Kidney glomerular epithelial cell (primary cell): ENCODE results near the gene PRR12.

Experiments used
- DNase-seq: peaks from one replicate; lab custom pipeline; 2025; lab: John Stamatoyannopoulos, UW

Gene PRR12

DNA sequence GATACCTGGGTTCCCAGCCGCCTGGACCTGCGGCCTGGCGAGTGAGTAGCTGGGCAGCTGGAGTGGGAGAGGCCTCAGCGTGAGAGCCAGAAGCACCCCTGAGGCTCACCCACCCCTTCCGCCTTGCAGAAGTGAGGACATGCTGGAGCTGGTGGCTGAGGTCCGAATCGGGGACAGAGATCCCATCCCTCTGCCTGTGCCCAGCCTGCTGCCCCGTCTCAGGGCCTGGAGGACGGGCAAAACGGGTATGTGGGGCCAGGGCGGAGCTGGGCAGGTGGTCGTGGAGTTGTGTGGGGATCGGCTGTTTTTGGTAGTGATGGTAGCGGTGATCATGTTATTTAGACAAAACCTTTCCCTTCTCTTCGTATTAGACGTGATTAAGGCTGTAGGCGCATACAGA lies 55.6 kb downstream of the PRR12 start:
- DNase-seq = no peak

DNA sequence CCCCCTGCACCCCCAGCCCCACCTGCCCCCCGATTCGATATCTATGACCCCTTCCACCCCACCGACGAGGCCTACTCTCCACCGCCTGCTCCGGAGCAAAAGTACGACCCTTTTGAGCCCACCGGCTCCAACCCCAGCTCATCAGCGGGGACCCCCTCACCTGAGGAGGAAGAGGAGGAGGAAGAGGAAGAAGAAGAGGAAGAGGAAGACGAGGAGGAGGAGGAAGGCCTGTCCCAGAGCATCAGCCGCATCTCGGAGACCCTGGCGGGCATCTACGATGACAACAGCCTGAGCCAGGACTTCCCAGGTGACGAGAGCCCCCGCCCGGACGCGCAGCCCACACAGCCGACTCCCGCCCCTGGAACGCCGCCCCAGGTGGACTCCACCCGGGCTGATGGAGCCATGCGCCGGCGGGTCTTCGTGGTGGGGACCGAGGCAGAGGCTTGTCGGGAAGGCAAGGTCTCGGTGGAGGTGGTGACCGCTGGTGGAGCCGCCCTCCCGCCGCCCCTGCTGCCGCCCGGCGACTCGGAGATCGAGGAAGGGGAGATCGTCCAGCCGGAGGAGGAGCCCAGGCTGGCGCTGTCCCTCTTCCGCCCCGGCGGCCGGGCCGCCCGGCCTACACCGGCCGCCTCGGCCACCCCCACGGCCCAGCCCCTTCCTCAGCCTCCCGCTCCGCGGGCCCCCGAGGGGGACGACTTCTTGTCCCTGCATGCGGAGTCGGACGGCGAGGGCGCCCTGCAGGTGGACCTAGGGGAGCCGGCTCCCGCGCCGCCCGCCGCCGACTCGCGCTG lies 60.2 kb downstream of the PRR12 start:
- no peak for DNase-seq

DNA sequence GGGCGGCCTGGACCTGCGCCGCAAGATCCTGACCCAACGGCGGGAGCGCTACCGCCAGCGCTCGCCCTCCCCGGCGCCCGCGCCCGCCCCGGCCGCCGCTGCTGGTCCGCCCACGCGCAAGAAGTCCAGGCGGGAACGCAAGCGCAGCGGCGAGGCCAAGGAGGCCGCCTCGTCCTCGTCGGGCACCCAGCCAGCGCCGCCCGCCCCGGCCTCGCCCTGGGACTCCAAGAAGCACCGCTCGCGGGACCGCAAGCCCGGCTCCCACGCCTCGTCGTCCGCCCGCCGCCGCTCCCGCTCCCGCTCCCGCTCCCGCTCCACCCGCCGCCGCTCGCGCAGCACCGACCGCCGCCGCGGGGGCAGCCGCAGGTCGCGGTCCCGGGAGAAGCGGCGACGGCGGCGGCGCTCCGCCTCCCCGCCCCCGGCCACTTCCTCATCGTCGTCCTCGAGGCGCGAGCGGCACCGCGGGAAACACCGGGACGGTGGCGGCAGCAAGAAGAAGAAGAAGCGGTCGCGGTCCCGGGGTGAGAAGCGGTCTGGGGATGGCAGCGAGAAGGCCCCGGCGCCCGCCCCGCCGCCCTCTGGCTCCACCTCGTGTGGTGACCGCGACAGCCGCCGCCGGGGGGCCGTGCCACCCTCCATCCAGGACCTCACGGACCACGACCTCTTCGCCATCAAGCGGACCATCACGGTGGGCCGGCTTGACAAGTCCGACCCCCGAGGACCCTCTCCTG lies 61.0 kb downstream of the PRR12 start:
- no peak for DNase-seq

DNA sequence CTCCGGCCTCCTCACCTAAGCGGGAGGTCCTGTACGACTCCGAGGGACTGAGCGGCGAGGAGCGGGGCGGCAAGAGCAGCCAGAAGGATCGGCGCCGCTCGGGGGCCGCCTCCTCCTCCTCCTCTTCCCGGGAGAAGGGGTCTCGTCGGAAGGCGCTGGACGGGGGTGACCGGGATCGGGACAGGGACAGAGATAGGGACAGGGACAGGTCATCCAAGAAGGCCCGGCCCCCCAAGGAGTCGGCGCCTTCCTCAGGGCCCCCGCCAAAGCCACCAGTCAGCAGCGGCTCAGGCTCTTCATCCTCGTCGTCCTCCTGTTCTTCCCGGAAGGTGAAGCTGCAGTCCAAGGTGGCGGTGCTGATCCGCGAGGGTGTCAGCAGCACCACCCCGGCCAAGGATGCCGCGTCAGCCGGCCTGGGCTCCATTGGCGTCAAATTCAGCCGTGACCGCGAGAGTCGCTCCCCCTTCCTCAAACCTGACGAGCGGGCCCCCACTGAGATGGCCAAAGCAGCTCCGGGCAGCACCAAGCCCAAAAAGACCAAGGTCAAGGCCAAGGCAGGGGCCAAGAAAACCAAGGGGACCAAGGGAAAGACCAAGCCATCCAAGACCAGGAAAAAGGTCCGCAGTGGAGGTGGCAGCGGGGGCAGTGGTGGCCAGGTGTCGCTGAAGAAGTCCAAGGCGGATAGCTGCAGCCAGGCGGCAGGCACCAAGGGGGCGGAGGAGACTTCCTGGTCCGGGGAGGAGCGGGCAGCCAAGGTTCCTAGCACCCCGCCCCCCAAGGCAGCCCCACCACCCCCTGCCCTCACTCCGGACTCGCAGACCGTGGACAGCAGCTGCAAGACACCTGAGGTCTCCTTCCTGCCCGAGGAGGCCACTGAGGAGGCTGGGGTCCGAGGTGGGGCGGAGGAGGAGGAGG lies 61.8 kb downstream of the PRR12 start:
- DNase-seq = no peak

DNA sequence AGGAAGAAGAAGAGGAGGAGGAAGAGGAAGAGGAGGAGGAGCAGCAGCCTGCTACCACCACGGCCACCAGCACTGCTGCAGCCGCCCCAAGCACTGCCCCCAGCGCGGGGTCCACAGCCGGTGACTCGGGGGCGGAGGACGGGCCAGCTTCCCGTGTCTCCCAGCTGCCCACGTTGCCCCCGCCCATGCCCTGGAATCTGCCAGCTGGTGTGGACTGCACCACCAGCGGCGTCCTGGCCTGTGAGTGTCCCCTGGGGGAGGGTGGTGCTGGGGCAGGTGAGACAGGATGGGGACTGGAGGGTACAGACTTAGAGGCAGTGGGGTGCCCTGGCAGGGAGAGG lies 62.5 kb downstream of the PRR12 start:
- no peak for DNase-seq

DNA sequence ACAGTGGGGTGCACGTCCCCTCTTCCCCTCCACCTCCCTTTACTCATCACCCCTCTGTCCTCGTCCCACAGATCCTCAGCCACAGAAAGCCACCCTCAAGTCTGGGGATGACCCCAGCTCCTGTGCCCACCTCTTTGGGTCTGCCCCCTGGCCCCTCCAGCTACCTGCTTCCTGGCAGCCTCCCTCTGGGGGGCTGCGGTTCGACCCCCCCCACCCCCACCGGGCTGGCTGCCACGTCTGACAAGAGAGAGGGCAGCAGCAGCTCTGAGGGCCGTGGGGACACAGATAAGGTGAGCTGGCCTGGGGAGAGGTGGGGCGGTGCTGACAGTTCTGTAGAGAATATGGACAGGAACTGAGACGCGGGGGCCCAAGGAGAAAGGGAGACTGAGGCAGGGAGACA lies 63.6 kb downstream of the PRR12 start:
- no peak for DNase-seq

DNA sequence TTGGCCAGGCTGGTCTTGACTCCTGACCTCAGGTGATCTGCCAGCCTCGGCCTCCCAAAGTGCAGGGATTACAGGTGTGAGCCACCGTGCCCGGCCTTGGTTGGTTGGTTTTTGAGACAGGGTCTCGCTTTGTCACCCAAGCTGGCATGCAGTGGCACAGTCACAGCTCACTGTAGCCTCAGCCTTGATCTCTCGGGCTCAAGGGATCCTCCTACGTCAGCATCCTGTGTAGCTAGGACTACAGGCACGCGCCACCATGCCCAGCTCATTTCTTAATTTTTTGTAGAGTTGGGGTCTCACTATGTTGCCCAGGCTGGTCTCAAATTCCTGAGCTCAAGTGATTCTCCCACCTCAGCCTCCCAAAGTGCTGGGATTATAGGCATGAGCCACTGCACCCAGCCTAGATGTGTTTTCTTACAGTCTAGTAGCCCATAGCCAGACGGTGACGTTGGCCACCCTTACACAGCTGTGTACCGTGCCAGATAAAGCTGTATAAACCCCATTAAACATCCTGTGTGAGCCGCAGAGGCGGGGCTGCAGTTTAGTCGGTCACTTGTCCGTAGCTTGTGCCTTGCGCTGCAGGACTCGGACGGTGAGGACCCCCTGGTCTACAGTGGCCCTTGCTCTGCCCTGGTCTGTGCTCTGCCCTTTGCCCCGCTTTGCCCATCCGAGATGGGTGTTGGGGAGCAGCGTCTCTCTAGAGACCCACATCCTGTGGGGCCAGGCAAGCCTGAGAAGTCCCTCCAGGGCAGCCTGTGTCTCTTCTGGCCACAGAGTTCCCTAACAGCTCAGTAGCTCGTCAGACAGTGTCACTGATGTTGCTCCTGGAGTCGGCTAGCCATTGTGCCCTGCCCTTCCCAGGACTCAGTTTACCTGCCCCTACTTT lies 64.8 kb downstream of the PRR12 start:
- no peak for DNase-seq

DNA sequence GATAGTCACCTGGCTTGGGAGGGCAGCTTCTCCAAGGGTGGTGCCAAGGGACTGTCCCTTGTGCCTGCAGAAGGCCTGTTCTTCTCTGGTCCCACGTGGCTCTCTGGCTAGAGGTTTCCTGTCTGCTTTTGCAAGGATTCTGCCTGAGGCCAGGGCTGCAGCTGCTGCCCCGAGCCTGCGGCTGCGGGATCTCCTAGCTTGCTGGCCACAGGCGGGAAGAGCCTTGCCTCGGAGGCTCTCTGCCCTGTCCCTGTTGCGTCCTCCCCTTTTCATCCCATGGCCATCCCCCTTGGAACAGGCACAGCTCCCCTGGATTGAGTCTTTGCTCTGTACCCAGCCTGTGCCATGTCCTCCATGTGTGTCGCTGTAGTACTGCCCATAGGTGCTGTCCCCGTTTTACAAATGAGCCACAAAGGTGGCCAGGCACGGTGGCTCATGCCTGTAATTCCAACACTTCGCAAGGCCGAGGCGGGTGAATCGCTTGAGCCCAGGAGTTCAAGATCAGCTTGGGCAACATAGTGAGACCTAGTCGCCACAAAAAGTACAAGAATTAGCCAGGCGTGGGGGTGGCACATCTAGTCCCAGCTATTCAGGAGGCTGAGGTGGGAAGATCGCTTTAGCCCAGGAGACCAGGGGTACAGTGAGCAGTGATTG lies 65.6 kb downstream of the PRR12 start:
- DNase-seq = no peak

DNA sequence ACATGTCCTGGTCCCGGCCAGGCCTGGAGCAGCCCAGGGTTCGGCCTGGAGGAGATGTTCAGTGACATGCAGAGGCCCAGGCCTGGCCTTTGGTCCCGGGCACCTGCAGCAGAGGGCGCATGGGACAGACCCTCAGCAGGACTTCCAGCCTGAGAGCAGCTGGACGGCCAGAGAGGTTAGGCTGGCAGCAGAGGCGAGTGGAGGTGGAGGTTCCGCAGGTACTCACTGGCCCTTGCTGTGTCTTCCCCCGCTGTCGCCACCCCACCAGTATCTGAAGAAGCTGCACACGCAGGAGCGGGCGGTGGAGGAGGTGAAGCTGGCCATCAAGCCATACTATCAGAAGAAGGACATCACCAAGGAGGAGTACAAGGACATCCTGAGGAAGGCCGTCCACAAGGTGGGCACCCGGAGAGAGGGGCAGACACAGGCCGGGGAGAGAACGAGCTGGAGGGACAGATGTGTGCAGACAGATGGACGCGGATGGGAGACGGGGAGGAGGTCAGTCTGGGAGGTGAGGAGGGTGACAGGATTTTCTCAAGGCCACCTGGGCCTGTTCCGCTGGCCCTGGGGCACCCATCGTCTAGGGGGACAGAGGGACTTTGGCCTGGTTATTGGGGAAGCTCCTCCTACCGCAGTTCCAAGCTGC lies 66.6 kb downstream of the PRR12 start:
- DNase-seq = no peak

DNA sequence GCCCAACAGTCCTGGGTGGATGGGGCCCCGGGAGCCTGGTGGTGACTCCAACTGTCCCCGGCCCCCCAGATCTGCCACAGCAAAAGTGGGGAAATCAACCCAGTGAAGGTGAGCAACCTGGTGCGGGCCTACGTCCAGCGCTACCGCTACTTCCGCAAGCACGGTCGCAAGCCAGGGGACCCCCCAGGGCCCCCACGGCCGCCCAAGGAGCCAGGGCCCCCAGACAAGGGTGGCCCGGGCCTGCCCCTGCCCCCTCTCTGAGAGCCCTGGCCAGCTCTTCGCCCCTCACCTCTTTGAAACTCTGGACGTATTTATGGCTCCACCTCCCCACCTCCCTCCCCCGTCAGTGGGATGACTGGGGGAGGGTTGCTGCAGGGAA lies 67.1 kb downstream of the PRR12 start:
- DNase-seq = no peak

DNA sequence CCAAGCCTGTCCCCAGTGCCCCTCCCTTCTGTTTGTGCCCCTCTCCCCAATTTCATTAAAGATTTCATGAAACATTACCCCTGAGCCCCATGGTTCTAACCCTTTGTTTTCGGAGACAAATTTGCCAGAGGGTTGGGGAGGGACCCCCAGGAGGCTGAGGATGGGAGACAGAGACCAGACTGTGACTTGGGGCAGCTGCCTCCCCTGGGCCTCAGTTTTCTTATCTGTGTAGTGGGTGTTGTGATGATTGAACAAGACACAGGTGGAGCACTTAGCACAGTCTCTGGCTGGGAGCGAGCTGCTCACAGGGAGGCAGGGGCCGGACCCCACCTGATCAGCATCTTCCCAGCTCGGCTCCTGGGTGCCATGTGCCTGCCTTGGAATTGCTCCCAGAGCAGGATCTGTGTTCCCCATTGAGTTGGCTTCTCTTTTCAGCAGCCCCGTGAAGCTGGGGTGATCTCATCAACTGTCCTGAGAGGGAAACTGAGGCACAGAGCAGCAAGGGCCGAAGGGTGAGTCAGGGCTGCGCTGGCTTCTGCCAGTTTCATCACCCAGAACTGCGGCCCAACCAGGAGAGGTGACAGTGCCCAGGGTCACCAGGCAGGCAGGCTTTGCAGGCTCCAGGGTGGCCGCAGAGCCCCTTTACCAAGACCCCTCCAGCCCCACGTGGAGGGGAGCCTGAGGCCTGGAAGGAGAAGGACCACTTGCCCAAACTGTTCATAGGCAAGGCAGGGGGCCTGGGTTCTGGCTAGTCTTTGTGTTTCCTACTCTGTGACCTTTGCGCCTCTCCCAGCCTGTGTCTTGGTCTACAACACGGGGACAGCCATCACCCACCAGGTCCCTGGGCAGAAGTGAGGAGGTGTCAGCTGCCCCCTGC lies 67.8 kb downstream of the PRR12 start:
- no peak for DNase-seq

DNA sequence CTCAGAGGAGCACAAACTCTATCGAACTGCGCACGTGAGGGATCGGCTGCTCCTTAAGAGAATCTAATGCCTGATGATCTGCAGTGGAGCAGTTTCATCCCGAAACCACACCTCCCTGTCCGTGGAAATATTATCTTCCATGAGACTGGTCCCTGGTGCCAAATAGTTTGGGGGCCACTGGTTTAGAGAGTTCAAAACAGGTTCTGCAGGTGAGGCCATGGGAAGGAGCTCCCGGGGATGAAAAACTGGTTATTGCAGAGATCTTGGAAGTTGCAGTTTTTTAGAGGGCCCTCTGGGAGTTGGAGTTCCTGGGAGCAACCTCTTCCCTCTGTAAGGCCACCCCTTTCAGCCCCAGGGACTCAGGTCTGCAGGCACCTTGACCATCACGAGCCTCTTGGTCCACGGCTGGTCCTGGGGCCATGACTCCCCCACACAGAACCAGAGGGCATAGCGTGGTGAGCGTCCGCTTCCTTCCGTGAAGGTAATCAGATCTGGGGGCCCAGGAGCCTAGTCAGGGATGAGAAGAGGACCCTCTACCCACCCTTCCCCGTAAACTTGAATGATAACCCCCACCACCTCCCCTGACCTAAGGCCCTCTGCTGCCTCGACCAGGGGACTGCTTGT lies 69.5 kb downstream of the PRR12 start:
- no peak for DNase-seq

DNA sequence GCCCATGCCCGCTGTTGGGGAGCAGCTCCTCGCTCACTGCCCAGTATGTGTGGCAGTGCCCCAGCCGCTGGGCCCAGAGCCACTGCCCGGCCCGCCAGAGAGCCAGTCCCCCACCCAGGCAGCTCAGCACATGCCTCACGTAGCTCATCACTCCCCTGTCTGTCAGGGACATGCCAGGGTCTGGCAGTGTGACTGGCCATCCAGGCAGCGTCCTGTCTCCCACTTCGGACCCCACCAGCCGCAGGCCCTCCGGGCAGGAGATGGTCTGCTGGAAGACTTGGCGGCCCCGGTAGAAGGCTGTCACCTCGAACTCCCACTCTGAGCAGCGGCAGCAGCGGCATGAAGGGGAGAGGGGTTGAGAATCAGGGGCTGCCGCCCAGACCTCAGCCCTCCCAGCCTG lies 71.0 kb downstream of the PRR12 start:
- DNase-seq = no peak

DNA sequence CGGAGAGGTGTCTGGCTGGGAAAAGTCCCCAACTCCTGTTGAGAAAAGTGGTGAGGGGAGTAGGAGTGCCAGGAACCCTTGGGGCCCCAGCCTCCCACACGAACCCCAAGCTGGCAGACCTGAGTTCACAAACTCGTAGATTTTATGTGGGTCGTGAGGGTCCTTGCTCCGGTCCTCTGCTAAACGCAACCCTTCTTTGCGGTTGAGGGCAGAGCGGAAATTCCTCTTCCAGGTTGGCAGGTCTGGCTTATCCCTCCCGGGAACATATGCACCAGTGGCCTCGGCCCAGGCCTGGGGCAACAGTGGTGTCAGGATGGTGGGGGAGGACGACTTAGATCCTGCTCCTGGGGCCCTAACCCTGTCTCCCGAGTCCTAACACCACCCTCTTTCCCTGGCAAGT lies 72.2 kb downstream of the PRR12 start:
- DNase-seq = no peak

DNA sequence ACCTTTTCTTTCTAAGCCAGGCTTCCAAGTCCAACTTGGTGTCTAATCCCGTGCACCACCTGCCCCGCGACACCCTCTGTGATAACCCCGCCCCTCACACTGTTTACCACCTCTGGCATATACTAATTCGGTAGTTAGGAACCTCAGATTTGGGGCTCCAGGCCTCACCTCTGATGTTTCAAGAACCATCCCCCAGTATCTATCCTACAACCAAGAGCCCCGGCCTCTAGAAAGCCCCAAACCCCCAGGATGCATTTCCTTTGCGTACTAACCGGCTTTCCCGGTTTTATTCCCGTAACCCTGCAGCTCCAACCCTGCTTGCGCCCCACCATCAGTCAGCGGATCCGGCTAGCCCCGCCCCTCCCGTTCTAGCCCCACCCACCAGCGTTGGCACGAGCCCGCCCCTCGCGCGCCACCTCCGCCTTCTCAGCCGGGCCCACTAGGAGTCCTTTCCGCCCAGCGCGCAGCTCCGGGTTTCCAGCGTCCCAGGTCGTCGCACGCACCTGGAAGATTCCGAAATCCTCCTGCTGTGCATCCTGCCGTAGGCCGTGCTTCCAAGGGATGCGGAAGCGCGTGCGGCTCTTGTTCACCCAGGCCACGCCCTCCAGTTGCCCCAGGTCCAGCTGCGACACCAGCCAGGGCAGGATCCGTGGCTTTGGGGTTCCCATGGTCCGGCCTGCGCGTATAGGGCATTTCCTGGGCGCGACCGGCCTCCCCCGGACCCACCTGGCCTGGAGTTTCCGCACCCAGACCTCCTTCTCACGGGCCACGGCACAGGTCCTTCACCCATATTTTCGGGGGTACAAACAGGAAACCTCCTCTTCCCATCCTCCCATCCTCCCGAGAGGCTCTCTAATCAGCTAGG lies 73.4 kb downstream of the PRR12 start:
- DNase-seq = peak; percentile 70

DNA sequence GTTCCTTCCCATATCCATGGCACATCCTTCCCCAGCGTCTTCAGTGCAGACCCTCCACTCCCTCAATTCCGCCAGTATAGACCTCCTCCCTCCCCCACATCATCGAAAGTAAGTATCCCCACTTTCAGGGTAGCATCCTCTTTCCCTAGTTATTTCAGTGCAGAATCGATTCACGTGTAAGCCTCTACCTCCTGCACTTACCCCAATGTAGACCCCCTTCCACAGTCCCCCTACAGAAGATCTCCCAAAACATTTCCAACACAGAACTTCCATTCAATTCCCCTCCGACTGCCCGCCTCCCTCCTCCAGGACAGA lies 74.0 kb downstream of the PRR12 start:
- no peak for DNase-seq

DNA sequence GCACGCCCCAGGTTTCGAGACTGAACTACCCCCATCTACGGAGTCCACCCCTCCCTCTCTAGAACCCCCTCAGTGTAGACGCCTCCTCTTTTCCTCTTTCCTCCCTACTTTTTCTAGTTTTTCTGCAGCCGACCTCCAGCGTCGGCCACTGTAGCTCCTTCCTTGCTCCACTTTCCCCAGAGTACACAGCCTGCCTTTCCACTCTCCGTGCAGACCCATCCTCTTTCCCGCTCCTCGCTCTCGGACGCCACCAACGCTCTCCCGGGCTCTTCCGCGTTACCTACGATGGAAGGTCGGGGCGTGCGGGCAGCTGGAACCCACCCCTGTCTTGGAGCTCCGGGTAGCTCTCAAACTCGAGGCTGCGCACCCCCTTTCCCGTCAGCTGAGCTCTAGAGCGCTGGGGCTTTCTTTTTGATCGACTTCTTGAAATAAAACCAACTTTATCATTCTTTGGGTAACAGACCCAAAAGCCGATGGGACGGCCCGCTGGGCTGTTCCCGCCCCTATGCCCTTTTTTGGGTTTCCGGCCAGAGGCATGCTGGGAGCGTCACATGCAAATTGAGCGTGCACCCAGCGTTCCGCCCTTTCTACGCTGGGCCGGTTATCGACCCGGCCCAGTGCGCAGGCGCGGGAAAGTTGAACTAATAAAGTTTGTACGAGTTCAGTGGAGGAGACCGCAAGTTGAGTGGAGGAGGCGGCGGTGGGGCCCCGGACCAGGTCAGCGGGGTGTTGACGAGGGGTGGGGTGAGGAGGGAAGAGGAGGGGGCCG lies 74.6 kb downstream of the PRR12 start, which contains the start of the genes BCL2L12 and IRF3:
TSS of gene BCL2L12 (plus strand) at position 583 of the 769 bp plus-strand sequence. CDS start 760 bp downstream, outside the sequence.
TSS of gene IRF3 (minus strand) at position 507 of the 769 bp plus-strand sequence. CDS start 1,019 bp downstream, outside the sequence.
- peak; percentile 97 for DNase-seq
